PFSK-1 (cell line): ENCODE measurements around the gene AMPD3.

Experiments used
- POLR2AphosphoS5 ChIP-seq: IDR thresholded peaks from 2 replicates; pipeline ENCODE4 v1.6.1; 2012; ENCODE audit warnings: low read depth, mild to moderate bottlenecking, control low read depth, low read length, moderate library complexity
- SIN3A ChIP-seq: IDR thresholded peaks from 2 replicates; pipeline ENCODE4 v1.6.1; 2012; ENCODE audit warnings: mild to moderate bottlenecking, low read length, moderate library complexity, borderline replicate concordance; ENCODE audit not compliant: insufficient read depth
- TAF1 ChIP-seq: IDR thresholded peaks from 2 replicates; pipeline ENCODE4 v1.6.1; 2012; ENCODE audit warnings: low read length, control low read depth, borderline replicate concordance; ENCODE audit not compliant: insufficient read depth

- TF ChIP-seq TAF1 (no peak), POLR2AphosphoS5 (no peak), SIN3A (no peak)
Measured at GRCh38 chr11:10415817-10416392, 39.2 kb upstream of the AMPD3 start.
